Kidney (tissue), 14 donors: ENCODE data around the gene NIPAL4. TPM values are rescaled to one million over a fixed set of nuclear protein-coding genes. Genes with fewer than 3 reads are reported as not detected.

Experiments used
- DNase-seq, 5 donors: peaks; one replicate each; pipeline ENCODE4 v3.0.0-alpha.2; 2013 to 2020
- FAIRE-seq: peaks from 2 replicates; lab custom pipeline; 2012; peaks lifted over from hg19 to GRCh38; lab: Jason Lieb, UNC
- H3K27ac ChIP-seq, 2 donors: one replicate each; pipeline ENCODE4 v1.7.0; 2013; ENCODE audit warnings: low read depth in 2 of 2, low read length in 2 of 2, inconsistent platforms in 1 of 2
- H3K27me3 ChIP-seq: one replicate; pipeline ENCODE4 v1.7.1; 2013; ENCODE audit warnings: low read length, inconsistent platforms; ENCODE audit not compliant: control insufficient read depth, insufficient read depth
- H3K36me3 ChIP-seq, 3 donors: one replicate each; pipeline versions ENCODE4 v1.7.0 to v1.7.1; 2013; ENCODE audit warnings: low read length in 3 of 3, control low read depth in 1 of 3, inconsistent platforms in 1 of 3; ENCODE audit not compliant: insufficient read depth in 3 of 3, control insufficient read depth in 2 of 3
- H3K4me1 ChIP-seq, 3 donors: one replicate each; pipeline versions ENCODE4 v1.7.0 to v1.7.1; 2013; ENCODE audit warnings: low read length in 3 of 3, inconsistent platforms in 1 of 3, low read depth in 1 of 3; ENCODE audit not compliant: control insufficient read depth in 2 of 3, insufficient read depth in 2 of 3
- H3K4me3 ChIP-seq, 3 donors: one replicate each; pipeline versions ENCODE4 v1.7.0 to v1.8.1; 2013; ENCODE audit warnings: low read length in 3 of 3, control low read depth in 1 of 3, inconsistent platforms in 1 of 3
- H3K9ac ChIP-seq, 3 donors: one replicate each; pipeline versions ENCODE4 v1.7.0 to v1.7.1; 2013; ENCODE audit warnings: low read length in 3 of 3, control low read depth in 1 of 3, inconsistent platforms in 1 of 3
- H3K9me3 ChIP-seq, 3 donors: one replicate each; pipeline versions ENCODE4 v1.7.0 to v1.7.1; 2013; ENCODE audit warnings: low read length in 3 of 3, control low read depth in 1 of 3, inconsistent platforms in 1 of 3; ENCODE audit not compliant: control insufficient read depth in 2 of 3, insufficient read depth in 1 of 3
- CTCF ChIP-seq: IDR thresholded peaks from 3 replicates; pipeline ENCODE4 v1.5.1; 2012; ENCODE audit warnings: mild to moderate bottlenecking, moderate library complexity, borderline replicate concordance; ENCODE audit not compliant: insufficient read depth; ENCODE audit errors: extremely low read depth
- intact Hi-C: fragments of 100-400 bp; cut with DNase I; formaldehyde crosslinking; loops from one replicate; pipeline ENCODE4 v1.11.1; 2022
- polyA plus RNA-seq: library from polyadenylated mRNA; stranded (reverse); fragments of 350-450 nt; fragmentation: Illumina TruSeq; extraction: RNeasy Lipid Tissue Mini Kit (QIAGEN cat#74804); gene quantifications from one replicate; pipeline ENCODE4 v1.2.3, GENCODE V29; 2014; ENCODE audit warnings: low read depth, low replicate concordance; ENCODE audit not compliant: insufficient read depth
- total RNA-seq: library from RNA; stranded (reverse); fragmentation: NEBNext Ultra II Directional; extraction: Animal tissue kit (Norgen Biotek cat#: 25700); gene quantifications from one replicate; pipeline ENCODE4 v1.2.1, GENCODE V29; 2021
- donor health status: control.
- donor health status: control.
- donor health status: control.
- donor health status: control.
- donor health status: control.
- donor health status: DM: yes; HTN: yes; CAD: no.
- donor health status: Normal renal cell carcinoma (clear cell type).

NIPAL4 gene
- total and polyA plus RNA-seq, 2 donors from 2014 or later, result not detected

- Histone ChIP-seq H3K36me3 (no peaks in the 10 kb centered on the region), H3K27me3 (no peaks in the 10 kb centered on the region), H3K27ac (no peak overlapping the region), H3K4me3 (no peak overlapping the region), H3K4me1 (no peaks in the 10 kb centered on the region), H3K9me3 (no peaks in the 10 kb centered on the region), H3K9ac (no peak overlapping the region)
- intact Hi-C loops, result no loop called here
- DNase-seq (no peak), FAIRE-seq (no peak)
- no peak for TF ChIP-seq CTCF
Observed at GRCh38 chr5:157468293-157468965, 8.4 kb downstream of the NIPAL4 start.

GRCh38 chr5:157469073-157469472 is 9.1 kb downstream of the NIPAL4 start:
- Histone ChIP-seq H3K9me3 (no peaks in the 10 kb centered on the region), H3K4me1 (no peaks in the 10 kb centered on the region), H3K9ac (no peak overlapping the region), H3K27ac (no peak overlapping the region), H3K36me3 (no peaks in the 10 kb centered on the region), H3K4me3 (no peak overlapping the region), H3K27me3 (no peaks in the 10 kb centered on the region)
- TF ChIP-seq CTCF, result no peak
- intact Hi-C loops, result no loop called here
- DNase-seq (no peak), FAIRE-seq (no peak)

GRCh38 chr5:157469687-157470086 is 9.7 kb downstream of the NIPAL4 start:
- Histone ChIP-seq H3K27me3 (no peaks in the 10 kb centered on the region), H3K36me3 (no peaks in the 10 kb centered on the region), H3K4me1 (no peaks in the 10 kb centered on the region), H3K4me3 (no peak overlapping the region), H3K9me3 (no peaks in the 10 kb centered on the region), H3K27ac (no peak overlapping the region), H3K9ac (no peak overlapping the region)
- FAIRE-seq (no peak), DNase-seq (no peak)
- intact Hi-C loops, result no loop called here
- no peak for TF ChIP-seq CTCF

- no peak for FAIRE-seq
- H3K27me3 ChIP-seq, result no peaks in the 10 kb centered on the region
- intact Hi-C loops, result no loop called here
- H3K36me3 ChIP-seq, result no peaks in the 10 kb centered on the region
- H3K4me3 ChIP-seq, result no peak overlapping the region
- no peaks in the 10 kb centered on the region for H3K9me3 ChIP-seq
- no peak for TF ChIP-seq CTCF
- no peak for DNase-seq
- no peak overlapping the region for H3K27ac ChIP-seq
- H3K4me1 ChIP-seq, result no peaks in the 10 kb centered on the region
- H3K9ac ChIP-seq, result no peak overlapping the region
Observed at GRCh38 chr5:157470631-157471030, 10.6 kb downstream of the NIPAL4 start.
